SK-N-SH (cell line): ENCODE data around the gene CFAP100. TPM values are rescaled to one million over a fixed set of nuclear protein-coding genes. Genes with fewer than 3 reads are reported as not detected.

Source experiments
- CTCF ChIA-PET: fragments of 300-600, 350-600 bp; formaldehyde crosslinking; extraction: SDS; loops from one replicate; lab custom pipeline; 2021; lab: Yijun Ruan, JAX
- POLR2A ChIA-PET: fragments of 350-600 bp; sonication (Branson Sonifier 250); formaldehyde crosslinking; extraction: SDS; loops from one replicate; lab custom pipeline; 2020; ENCODE audit warnings: antibody characterized with exemption, inconsistent platforms; lab: Yijun Ruan, JAX
- DNase-seq: peaks from one replicate; pipeline ENCODE4 v3.0.0; 2012
- H2AFZ ChIP-seq: fragments of 200-600 bp; sonication (generic); 2 replicates; pipeline ENCODE4 v1.8.1; 2016; ENCODE audit warnings: antibody characterized with exemption, mild to moderate bottlenecking, low read depth
- H3F3A ChIP-seq: fragments of 200-600 bp; sonication (generic); replicated peaks from 2 replicates; pipeline ENCODE3; 2016; ENCODE audit warnings: antibody characterized with exemption, mild to moderate bottlenecking; ENCODE audit not compliant: insufficient read depth
- H3K27ac ChIP-seq, 2 experiments: fragments of 200-500 bp in 1 of 2; fragments of 200-600 bp in 1 of 2; sonication (Bioruptor generic) in 1 of 2; sonication (generic), shearing (Covaris generic) in 1 of 2; 2 replicates each; pipeline versions ENCODE4 v1.5.1 to v1.6.1; 2014 to 2016; ENCODE audit warnings: low read depth in 2 of 2, inconsistent platforms in 1 of 2, low read length in 1 of 2, mild to moderate bottlenecking in 1 of 2, mixed read lengths in 1 of 2
- H3K27me3 ChIP-seq: fragments of 200-600 bp; sonication (generic), shearing (Covaris generic); 2 replicates; pipeline ENCODE4 v1.6.1; 2016; ENCODE audit warnings: mixed run types; ENCODE audit not compliant: insufficient read depth
- H3K36me3 ChIP-seq, 2 experiments: fragments of 200-500 bp in 1 of 2; fragments of 200-600 bp in 1 of 2; sonication (Bioruptor generic) in 1 of 2; sonication (generic) in 1 of 2; replicated peaks in 1 of 2; 2 replicates each; pipeline versions ENCODE3 to v1.5.1; 2014 to 2016; ENCODE audit warnings: low read length in 1 of 2, mild to moderate bottlenecking in 1 of 2; ENCODE audit not compliant: insufficient read depth in 2 of 2, control insufficient read depth in 1 of 2
- H3K4me1 ChIP-seq, 2 experiments: fragments of 200-500 bp in 1 of 2; fragments of 200-600 bp in 1 of 2; sonication (Bioruptor generic) in 1 of 2; sonication (generic), shearing (Covaris generic) in 1 of 2; 2 replicates each; pipeline versions ENCODE4 v1.5.1 to v1.6.1; 2014 to 2016; ENCODE audit warnings: low read depth in 1 of 2, low read length in 1 of 2, mixed run types in 1 of 2; ENCODE audit not compliant: insufficient read depth in 2 of 2, control insufficient read depth in 1 of 2
- H3K4me2 ChIP-seq: fragments of 200-600 bp; sonication (generic), shearing (Covaris generic); 2 replicates; pipeline ENCODE4 v1.6.1; 2017; ENCODE audit warnings: mixed run types
- H3K4me3 ChIP-seq, 2 experiments: fragments of 200-500 bp in 1 of 2; fragments of 200-600 bp in 1 of 2; sonication (Bioruptor generic) in 1 of 2; sonication (generic), shearing (Covaris generic) in 1 of 2; 2 replicates each; pipeline versions ENCODE4 v1.5.1 to v1.8.1; 2014 to 2016; ENCODE audit warnings: low read depth in 2 of 2, inconsistent platforms in 1 of 2, low read length in 1 of 2, mild to moderate bottlenecking in 1 of 2, mixed read lengths in 1 of 2, moderate library complexity in 1 of 2
- H3K79me2 ChIP-seq: fragments of 200-600 bp; sonication (generic); 2 replicates; pipeline ENCODE4 v1.8.1; 2017; ENCODE audit warnings: mild to moderate bottlenecking; ENCODE audit not compliant: insufficient read depth
- H3K9ac ChIP-seq: fragments of 200-600 bp; sonication (generic); 2 replicates; pipeline ENCODE4 v1.6.1; 2017; ENCODE audit warnings: mixed run types
- H3K9me2 ChIP-seq: fragments of 200-600 bp; sonication (generic); 2 replicates; pipeline ENCODE4 v1.6.1; 2017; ENCODE audit warnings: mixed run types
- H3K9me3 ChIP-seq: fragments of 200-600 bp; sonication (generic); 2 replicates; pipeline ENCODE4 v1.6.1; 2017; ENCODE audit warnings: mixed run types, mild to moderate bottlenecking, moderate library complexity
- H4K20me1 ChIP-seq: fragments of 200-600 bp; sonication (generic); 2 replicates; pipeline ENCODE4 v1.6.1; 2017; ENCODE audit warnings: mild to moderate bottlenecking, mixed run types; ENCODE audit not compliant: insufficient read depth
- ELF1 ChIP-seq: IDR thresholded peaks from 2 replicates; pipeline ENCODE4 v1.4.0; 2012
- EZH2phosphoT487 ChIP-seq: fragments of 200-600 bp; sonication (generic); IDR thresholded peaks from 2 replicates; pipeline ENCODE4 v1.6.1; 2017; ENCODE audit warnings: low read depth, mixed run types, mild to moderate bottlenecking, antibody characterized with exemption, moderate library complexity, borderline replicate concordance
- FOSL2 ChIP-seq: IDR thresholded peaks from 2 replicates; pipeline ENCODE4 v1.4.0; 2012; ENCODE audit warnings: low read depth, mild to moderate bottlenecking, moderate library complexity, borderline replicate concordance
- IRF3 ChIP-seq: fragments of 150-350 bp; IDR thresholded peaks from 2 replicates; pipeline ENCODE4 v1.6.1; 2016; ENCODE audit warnings: mild to moderate bottlenecking, low read depth, low read length
- JUND ChIP-seq: IDR thresholded peaks from 2 replicates; pipeline ENCODE4 v1.4.0; 2012
- NFIC ChIP-seq: IDR thresholded peaks from 2 replicates; pipeline ENCODE4 v1.4.0; 2012; ENCODE audit warnings: borderline replicate concordance
- POLR2AphosphoS5 ChIP-seq: IDR thresholded peaks from 2 replicates; pipeline ENCODE4 v1.6.1; 2012; ENCODE audit warnings: low read depth, low read length
- RAD21 ChIP-seq: IDR thresholded peaks from 2 replicates; pipeline ENCODE4 v1.6.1; 2012; ENCODE audit warnings: mild to moderate bottlenecking, low read length
- RFX5 ChIP-seq: IDR thresholded peaks from 2 replicates; pipeline ENCODE4 v1.6.1; 2012; ENCODE audit warnings: mild to moderate bottlenecking, improper control_type of control experiment, low read length
- RXRA ChIP-seq: IDR thresholded peaks from 2 replicates; pipeline ENCODE4 v1.4.0; 2012; ENCODE audit warnings: low read depth, mild to moderate bottlenecking, borderline replicate concordance
- TAF1 ChIP-seq: IDR thresholded peaks from 2 replicates; pipeline ENCODE4 v1.6.1; 2012; ENCODE audit warnings: low read depth, mild to moderate bottlenecking, low read length, moderate library complexity, borderline replicate concordance
- TCF12 ChIP-seq: IDR thresholded peaks from 2 replicates; pipeline ENCODE4 v1.4.0; 2012
- TEAD4 ChIP-seq: IDR thresholded peaks from 2 replicates; pipeline ENCODE4 v1.4.0; 2012; ENCODE audit warnings: mild to moderate bottlenecking, borderline replicate concordance; ENCODE audit not compliant: insufficient read depth
- USF2 ChIP-seq: fragments of 150-350 bp; IDR thresholded peaks from 2 replicates; pipeline ENCODE4 v1.6.1; 2017; ENCODE audit warnings: antibody characterized with exemption, low read length, low read depth, borderline replicate concordance
- YY1 ChIP-seq: IDR thresholded peaks from 2 replicates; pipeline ENCODE4 v1.4.0; 2012; ENCODE audit warnings: low read depth, mild to moderate bottlenecking
- ZBTB33 ChIP-seq: IDR thresholded peaks from 2 replicates; pipeline ENCODE4 v1.4.0; 2012; ENCODE audit warnings: low read depth, borderline replicate concordance
- WGBS: methylation state at CpG from one replicate; pipeline ENCODE4 v1.1.6; 2017; ENCODE audit warnings: low lambda C conversion rate; 5-methylcytosine and 5-hydroxymethylcytosine counted together
- polyA plus RNA-seq, 3 experiments: library from polyadenylated mRNA; depleted of rRNA; stranded (reverse); fragments of >200 nt; gene quantifications; 2 replicates each; pipeline ENCODE4 v1.2.3, GENCODE V29; 2012

CFAP100 gene
- polyA plus RNA-seq, 1 of the 3 experiments (the other 2 are of a cell fraction) = not detected

- no peak for TF ChIP-seq IRF3
- no peak for TF ChIP-seq JUND
- no peak for TF ChIP-seq POLR2AphosphoS5
These were observed 29.9 kb upstream of the CFAP100 start (continued) for GRCh38 chr3:126364731-126365301.

GRCh38 chr3:126365351-126366277, 29.1 kb upstream of the CFAP100 start:
- TF ChIP-seq IRF3 (no peak), RAD21 (peak; percentile 17; the same call in 1 of the 2 replicates)
- Histone ChIP-seq H3K36me3 (no peaks in the 10 kb centered on the region), H3F3A (no peaks in the 10 kb centered on the region), H3K27ac (no peak overlapping the region), H2AFZ (no peak overlapping the region), H3K79me2 (no peaks in the 10 kb centered on the region), H3K9me2 (no peaks in the 10 kb centered on the region), H3K9ac (no peak overlapping the region), H4K20me1 (no peaks in the 10 kb centered on the region), H3K27me3 (no peaks in the 10 kb centered on the region; the same call in 1 of the 2 replicates), H3K4me3 (no peak overlapping the region), H3K9me3 (no peaks in the 10 kb centered on the region), H3K4me1 (no peaks in the 10 kb centered on the region; a peak in 1 of 4 replicates), H3K4me2 (no peak overlapping the region)
- POLR2A ChIA-PET = no interaction called here
- CTCF ChIA-PET = interaction anchor here (0.6 to 1.3 kb wide), 7 partner anchors 9 to 1099 kb away, joined by 3 to 4 read pairs (median 3); no protein-coding TSS in a partner anchor
- 58% methylated on average over 6 of the region's 11 CpGs for WGBS
- no peak for DNase-seq

GRCh38 chr3:126367316-126367805, 27.3 kb upstream of the CFAP100 start:
- H3K4me3 ChIP-seq = no peak overlapping the region
- H3K9me3 ChIP-seq = no peaks in the 10 kb centered on the region
- ChIA-PET CTCF (no interaction called here), POLR2A (no interaction called here)
- no peaks in the 10 kb centered on the region for H3F3A ChIP-seq
- H4K20me1 ChIP-seq = no peaks in the 10 kb centered on the region
- WGBS = 79% methylated on average over 3 of the region's 6 CpGs
- no peaks in the 10 kb centered on the region for H3K79me2 ChIP-seq
- no peaks in the 10 kb centered on the region for H3K9me2 ChIP-seq
- no peaks in the 10 kb centered on the region; a peak in 1 of 4 replicates for H3K4me1 ChIP-seq
- DNase-seq = no peak
- no peaks in the 10 kb centered on the region for H3K27me3 ChIP-seq
- H2AFZ ChIP-seq = no peak overlapping the region
- no peak overlapping the region for H3K9ac ChIP-seq
- H3K27ac ChIP-seq = no peak overlapping the region
- H3K36me3 ChIP-seq = no peaks in the 10 kb centered on the region
- H3K4me2 ChIP-seq = no peak overlapping the region
- TF ChIP-seq USF2 (no peak), ELF1 (no peak), TCF12 (no peak), IRF3 (no peak), TEAD4 (no peak), YY1 (no peak), RFX5 (no peak), TAF1 (no peak), RXRA (no peak), FOSL2 (no peak), NFIC (no peak), POLR2AphosphoS5 (no peak), EZH2phosphoT487 (no peak), ZBTB33 (no peak)
